Trophoblast cell (in vitro differentiated cells and primary cell): ENCODE measurements around the gene IGSF10.

Experiments used
- DNase-seq, 2 donors: peaks; one replicate each; pipeline ENCODE4 v3.0.0-alpha.2; 2016
- H2AFZ ChIP-seq: 2 replicates; pipeline ENCODE4 v1.6.1; 2013; ENCODE audit warnings: low read length, moderate library complexity, mild to moderate bottlenecking; ENCODE audit not compliant: insufficient read depth, poor library complexity
- H2AK5ac ChIP-seq: 2 replicates; pipeline ENCODE4 v1.6.1; 2013; ENCODE audit warnings: mild to moderate bottlenecking, low read length
- H2BK120ac ChIP-seq: 2 replicates; pipeline ENCODE4 v1.6.1; 2013; ENCODE audit warnings: low read length, mild to moderate bottlenecking, moderate library complexity; ENCODE audit not compliant: insufficient read depth, poor library complexity
- H2BK12ac ChIP-seq: 2 replicates; pipeline ENCODE4 v1.6.1; 2013; ENCODE audit warnings: mild to moderate bottlenecking, low read length, moderate library complexity
- H2BK5ac ChIP-seq: 2 replicates; pipeline ENCODE4 v1.6.1; 2013; ENCODE audit warnings: low read length, low read depth, moderate library complexity, mild to moderate bottlenecking; ENCODE audit not compliant: poor library complexity
- H3K14ac ChIP-seq: 2 replicates; pipeline ENCODE4 v1.6.1; 2013; ENCODE audit warnings: mild to moderate bottlenecking, low read length
- H3K18ac ChIP-seq: 2 replicates; pipeline ENCODE4 v1.6.1; 2013; ENCODE audit warnings: mild to moderate bottlenecking, low read length
- H3K23ac ChIP-seq: 2 replicates; pipeline ENCODE4 v1.6.1; 2013; ENCODE audit warnings: low read length
- H3K27ac ChIP-seq: 2 replicates; pipeline ENCODE4 v1.5.1; 2013; ENCODE audit warnings: low read depth, mild to moderate bottlenecking, inconsistent platforms, low read length, moderate library complexity
- H3K27me3 ChIP-seq: 2 replicates; pipeline ENCODE4 v1.6.1; 2013; ENCODE audit warnings: inconsistent platforms, mild to moderate bottlenecking, low read length, moderate library complexity; ENCODE audit not compliant: insufficient read depth
- H3K36me3 ChIP-seq, 2 experiments: 1 replicate in 1 of 2; 2 replicates in 1 of 2; pipeline ENCODE4 v1.6.1; 2013; ENCODE audit warnings: low read length in 2 of 2, mild to moderate bottlenecking in 2 of 2, moderate library complexity in 1 of 2; ENCODE audit not compliant: insufficient read depth in 2 of 2, control insufficient read depth in 1 of 2
- H3K4ac ChIP-seq: 2 replicates; pipeline ENCODE4 v1.6.1; 2013; ENCODE audit warnings: low read depth, mild to moderate bottlenecking, low read length, moderate library complexity
- H3K4me1 ChIP-seq, 2 experiments: 1 replicate in 1 of 2; 2 replicates in 1 of 2; pipeline ENCODE4 v1.6.1; 2013; ENCODE audit warnings: low read length in 2 of 2, mild to moderate bottlenecking in 2 of 2, moderate library complexity in 1 of 2; ENCODE audit not compliant: insufficient read depth in 2 of 2, control insufficient read depth in 1 of 2
- H3K4me2 ChIP-seq: 2 replicates; pipeline ENCODE4 v1.6.1; 2013; ENCODE audit warnings: inconsistent platforms, mild to moderate bottlenecking, low read length, moderate library complexity
- H3K4me3 ChIP-seq: 2 replicates; pipeline ENCODE4 v1.5.1; 2013; ENCODE audit warnings: mild to moderate bottlenecking, low read depth, low read length, inconsistent platforms
- H3K79me1 ChIP-seq: one replicate; pipeline ENCODE4 v1.6.1; 2013; ENCODE audit warnings: low read length
- H3K79me2 ChIP-seq: 2 replicates; pipeline ENCODE4 v1.6.1; 2013; ENCODE audit warnings: low read length, mild to moderate bottlenecking; ENCODE audit not compliant: control insufficient read depth, insufficient read depth, poor library complexity
- H3K9ac ChIP-seq: 2 replicates; pipeline ENCODE4 v1.6.1; 2013; ENCODE audit warnings: mild to moderate bottlenecking, low read length
- H3K9me3 ChIP-seq: 2 replicates; pipeline ENCODE4 v1.6.1; 2013; ENCODE audit warnings: low read depth, mild to moderate bottlenecking, control low read depth, inconsistent platforms, low read length; ENCODE audit not compliant: insufficient read depth
- H4K12ac ChIP-seq: 2 replicates; pipeline ENCODE4 v1.6.1; 2013; ENCODE audit warnings: low read depth, mild to moderate bottlenecking, low read length, moderate library complexity
- H4K8ac ChIP-seq: 2 replicates; pipeline ENCODE4 v1.6.1; 2013; ENCODE audit warnings: low read depth, mild to moderate bottlenecking, low read length, moderate library complexity
- H4K91ac ChIP-seq: one replicate; pipeline ENCODE4 v1.6.1; 2013; ENCODE audit warnings: low read depth, mild to moderate bottlenecking, low read length, moderate library complexity
- WGBS: extraction: QIAGEN DNeasy Blood & Tissue Kit; methylation state at CpG from one replicate; pipeline ENCODE4 v1.1.7; 2013; ENCODE audit warnings: missing lambda C conversion rate; ENCODE audit not compliant: insufficient read length, insufficient coverage; ENCODE audit errors: extremely low coverage; 5-methylcytosine and 5-hydroxymethylcytosine counted together

Gene IGSF10

DNA sequence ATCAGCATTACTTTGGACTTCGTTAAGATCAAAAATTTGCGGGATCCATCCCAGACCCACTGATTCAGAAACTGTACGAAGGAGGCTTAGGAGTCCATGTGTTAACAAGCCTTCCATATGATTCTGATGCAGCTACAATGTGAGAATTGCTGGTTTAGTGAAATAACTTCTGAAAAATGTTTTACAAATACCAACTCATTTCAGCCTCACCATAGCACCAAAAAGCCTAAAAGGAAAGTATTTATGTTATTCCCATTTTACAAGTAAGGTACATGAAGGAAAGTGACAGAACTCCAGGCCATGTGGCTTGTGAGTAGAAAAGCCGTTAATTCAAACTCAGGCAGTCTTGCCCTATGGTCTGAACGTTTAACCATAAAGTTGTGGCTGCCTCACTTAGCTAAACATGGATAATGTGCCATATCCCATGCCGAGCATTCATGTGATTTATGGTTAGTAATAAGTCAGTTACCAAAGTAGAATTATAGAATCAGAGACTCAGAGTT, 1.5 kb upstream of the IGSF10 start:
- Histone ChIP-seq H3K79me1 (no peaks in the 10 kb centered on the region), H2AK5ac (no peak overlapping the region), H3K9ac (no peak overlapping the region), H3K23ac (no peak overlapping the region), H3K9me3 (no peaks in the 10 kb centered on the region), H3K4ac (no peak overlapping the region), H3K14ac (no peak overlapping the region), H3K79me2 (peaks cover 1% of the 10 kb centered on the region), H4K12ac (no peak overlapping the region), H3K4me2 (no peak overlapping the region), H4K91ac (no peak overlapping the region), H3K27ac (no peak overlapping the region), H2AFZ (no peak overlapping the region), H4K8ac (no peak overlapping the region), H3K4me3 (no peak overlapping the region), H3K18ac (no peak overlapping the region), H2BK12ac (no peak overlapping the region), H3K36me3 (no peaks in the 10 kb centered on the region), H2BK5ac (no peak overlapping the region), H3K27me3 (no peaks in the 10 kb centered on the region), H2BK120ac (no peak overlapping the region), H3K4me1 (peaks cover 0 to 2% of the 10 kb centered on the region in 2 experiments)
- DNase-seq: no peak
- WGBS: no CpG with 5 or more reads among the region's 6 CpGs

- H4K8ac ChIP-seq: no peak overlapping the region
- no peaks in the 10 kb centered on the region for H3K27me3 ChIP-seq
- H3K9me3 ChIP-seq: no peaks in the 10 kb centered on the region
- no peaks in the 10 kb centered on the region for H3K79me1 ChIP-seq
- H3K14ac ChIP-seq: no peak overlapping the region
- no peak overlapping the region for H4K12ac ChIP-seq
- no peak overlapping the region for H4K91ac ChIP-seq
- H3K23ac ChIP-seq: no peak overlapping the region
- no peaks in the 10 kb centered on the region for H3K36me3 ChIP-seq
- H2BK5ac ChIP-seq: no peak overlapping the region
- no peak overlapping the region for H2BK120ac ChIP-seq
- no peak overlapping the region for H3K4ac ChIP-seq
- H3K79me2 ChIP-seq: peaks cover 1% of the 10 kb centered on the region
- no peak overlapping the region for H3K4me3 ChIP-seq
- no peak for DNase-seq
- no CpG with 5 or more reads among the region's 2 CpGs for WGBS
- H3K4me2 ChIP-seq: no peak overlapping the region
- no peak overlapping the region for H3K18ac ChIP-seq
- H3K4me1 ChIP-seq: peaks cover 0 to 2% of the 10 kb centered on the region in 2 experiments
- no peak overlapping the region for H2AK5ac ChIP-seq
- no peak overlapping the region for H3K9ac ChIP-seq
- H2BK12ac ChIP-seq: no peak overlapping the region
- H3K27ac ChIP-seq: no peak overlapping the region
- no peak overlapping the region for H2AFZ ChIP-seq
Measured at GRCh38 chr3:151460228-151460627, 633 bp downstream of the IGSF10 start.

DNA sequence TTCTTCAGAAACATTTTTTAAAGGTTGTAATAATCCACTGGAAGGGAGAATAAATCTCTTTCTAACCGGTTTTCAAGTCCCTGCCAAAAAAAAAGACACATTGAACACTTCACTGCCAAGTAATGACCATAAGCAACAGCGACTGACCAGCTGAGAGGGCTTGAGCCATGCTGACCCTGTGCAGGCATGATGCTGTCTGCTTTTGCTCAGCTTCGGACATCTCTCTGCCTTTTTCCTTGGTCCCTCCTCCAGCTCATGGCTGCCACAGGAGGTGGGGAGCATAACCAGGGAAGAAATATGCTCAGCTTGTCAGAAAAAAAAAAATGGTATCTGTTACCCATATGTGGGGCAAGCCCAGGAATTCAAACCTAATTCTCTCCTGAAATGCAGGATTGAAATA, 1.5 kb downstream of the IGSF10 start:
- Histone ChIP-seq H3K36me3 (no peaks in the 10 kb centered on the region), H3K27me3 (no peaks in the 10 kb centered on the region), H3K9ac (no peak overlapping the region), H3K14ac (no peak overlapping the region), H3K18ac (no peak overlapping the region), H4K12ac (no peak overlapping the region), H3K27ac (no peak overlapping the region), H2BK120ac (no peak overlapping the region), H3K4me1 (peaks cover 0 to 2% of the 10 kb centered on the region in 2 experiments), H3K9me3 (no peaks in the 10 kb centered on the region), H2BK5ac (no peak overlapping the region), H3K79me2 (peaks cover 1% of the 10 kb centered on the region), H2AK5ac (no peak overlapping the region), H3K23ac (no peak overlapping the region), H2AFZ (no peak overlapping the region), H4K8ac (no peak overlapping the region), H4K91ac (no peak overlapping the region), H3K4me2 (no peak overlapping the region), H3K79me1 (no peaks in the 10 kb centered on the region), H2BK12ac (no peak overlapping the region), H3K4ac (no peak overlapping the region), H3K4me3 (no peak overlapping the region)
- no CpG with 5 or more reads among the region's 3 CpGs for WGBS
- no peak for DNase-seq

DNA sequence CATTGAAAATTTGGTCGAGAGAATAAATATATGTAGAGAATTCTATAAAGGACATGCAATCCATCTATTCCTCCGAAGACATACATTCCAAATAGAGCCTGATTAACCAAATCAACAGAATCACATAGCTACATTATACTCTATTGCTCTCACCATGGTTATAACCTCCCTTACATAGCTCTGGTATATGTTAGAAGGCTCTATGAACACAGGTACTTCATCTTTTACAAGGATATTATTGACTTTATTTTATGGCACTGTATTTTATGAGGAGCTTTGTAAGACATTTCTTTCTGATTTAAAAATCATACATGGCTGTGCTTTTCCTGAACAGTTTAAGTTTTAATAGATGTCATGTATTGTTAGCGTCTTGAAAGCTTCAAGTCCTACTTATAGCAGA, 4.8 kb downstream of the IGSF10 start:
- H3K4me2 ChIP-seq: no peak overlapping the region
- no peak overlapping the region for H3K27ac ChIP-seq
- peaks cover 1% of the 10 kb centered on the region for H3K79me2 ChIP-seq
- no peak overlapping the region for H3K23ac ChIP-seq
- DNase-seq: no peak
- H4K12ac ChIP-seq: no peak overlapping the region
- no peaks in the 10 kb centered on the region for H3K79me1 ChIP-seq
- no peak overlapping the region for H2BK12ac ChIP-seq
- H2BK120ac ChIP-seq: no peak overlapping the region
- H3K4ac ChIP-seq: no peak overlapping the region
- H3K4me1 ChIP-seq: peaks cover 0 to 2% of the 10 kb centered on the region in 2 experiments
- no peak overlapping the region for H3K9ac ChIP-seq
- no peak overlapping the region for H2BK5ac ChIP-seq
- H4K91ac ChIP-seq: no peak overlapping the region
- no peaks in the 10 kb centered on the region for H3K36me3 ChIP-seq
- no peak overlapping the region for H3K14ac ChIP-seq
- no peak overlapping the region for H4K8ac ChIP-seq
- no CpG with 5 or more reads among the region's 3 CpGs for WGBS
- no peak overlapping the region for H2AFZ ChIP-seq
- no peaks in the 10 kb centered on the region for H3K9me3 ChIP-seq
- no peak overlapping the region for H3K18ac ChIP-seq
- H2AK5ac ChIP-seq: no peak overlapping the region
- no peaks in the 10 kb centered on the region for H3K27me3 ChIP-seq
- no peak overlapping the region for H3K4me3 ChIP-seq
